Measurements from ENCODE around the gene FOSL2. TPM values are rescaled to one million over a fixed set of nuclear protein-coding genes. Genes with fewer than 3 reads are reported as not detected.
A peak's percentile ranks its signal among the peaks of the same experiment; 100 is the strongest.

FOSL2 gene
- total and polyA plus RNA-seq, 7 donors: 20.1 to 278 (median 74.7) TPM

- no peak for TF ChIP-seq CTCF (IDR thresholded peaks at IDR 0.05)
- 89 to 96% (median 90%) methylated on average over 4 of the region's 4 CpGs for WGBS, 3 donors
- Histone ChIP-seq H3K4me3 (no peak overlapping the region), H3K36me3 (ENCODE audit: insufficient read depth in 1 of 2, low read depth in 1 of 2) (no peaks in the 10 kb centered on the region), H3K27ac (no peak overlapping the region), H3K27me3 (ENCODE audit: insufficient read depth in 3 of 3, low read length in 2 of 3) (no peaks in the 10 kb centered on the region), H3K4me1 (no peaks in the 10 kb centered on the region), H3K9me3 (no peaks in the 10 kb centered on the region)
- ATAC-seq (peak in 1 of 4 donors; percentile 4), DNase-seq (no peak)
- intact Hi-C loops (cut with DNase I): no loop called here
Observed at GRCh38 chr2:28431741-28432140, 39.1 kb downstream of the FOSL2 start.

GRCh38 chr2:28432362-28432761, 39.7 kb downstream of the FOSL2 start:
- intact Hi-C loops (cut with DNase I): no loop called here
- TF ChIP-seq CTCF (IDR thresholded peaks at IDR 0.05): no peak
- Histone ChIP-seq H3K4me3 (no peak overlapping the region), H3K4me1 (no peaks in the 10 kb centered on the region), H3K9me3 (no peaks in the 10 kb centered on the region), H3K36me3 (ENCODE audit: insufficient read depth in 1 of 2, low read depth in 1 of 2) (no peaks in the 10 kb centered on the region), H3K27me3 (ENCODE audit: insufficient read depth in 3 of 3, low read length in 2 of 3) (no peaks in the 10 kb centered on the region), H3K27ac (no peak overlapping the region)
- 88 to 94% (median 92%) methylated on average over 8 of the region's 8 CpGs for WGBS, 3 donors
- DNase-seq (no peak), ATAC-seq (no peak)

- no peak overlapping the region for H3K27ac ChIP-seq
- intact Hi-C loops (cut with DNase I): no loop called here
- no peaks in the 10 kb centered on the region for H3K36me3 ChIP-seq (ENCODE audit: insufficient read depth in 1 of 2, low read depth in 1 of 2)
- no peak for DNase-seq
- no peaks in the 10 kb centered on the region for H3K4me1 ChIP-seq
- H3K27me3 ChIP-seq (ENCODE audit: insufficient read depth in 3 of 3, low read length in 2 of 3): no peaks in the 10 kb centered on the region
- TF ChIP-seq CTCF (IDR thresholded peaks at IDR 0.05): no peak
- H3K4me3 ChIP-seq: no peak overlapping the region
- H3K9me3 ChIP-seq: no peaks in the 10 kb centered on the region
- no peak for ATAC-seq
- 87 to 97% (median 96%) methylated on average over 2 of the region's 2 CpGs for WGBS, 3 donors
Observed at GRCh38 chr2:28433215-28433614, 40.6 kb downstream of the FOSL2 start.

GRCh38 chr2:28433935-28434599, 41.4 kb downstream of the FOSL2 start:
- no peak for TF ChIP-seq CTCF (IDR thresholded peaks at IDR 0.05)
- ATAC-seq: no peak
- no peak overlapping the region for H3K4me3 ChIP-seq
- no peaks in the 10 kb centered on the region for H3K9me3 ChIP-seq
- H3K4me1 ChIP-seq: no peaks in the 10 kb centered on the region
- no peak overlapping the region for H3K27ac ChIP-seq
- H3K27me3 ChIP-seq (ENCODE audit: insufficient read depth in 3 of 3, low read length in 2 of 3): no peaks in the 10 kb centered on the region
- no peaks in the 10 kb centered on the region for H3K36me3 ChIP-seq (ENCODE audit: insufficient read depth in 1 of 2, low read depth in 1 of 2)
- DNase-seq: no peak
- WGBS, 3 donors: 81 to 88% (median 87%) methylated on average over 8 of the region's 8 CpGs
- intact Hi-C loops (cut with DNase I): no loop called here

GRCh38 chr2:28434600-28434989, 41.9 kb downstream of the FOSL2 start:
- no peaks in the 10 kb centered on the region for H3K27me3 ChIP-seq (ENCODE audit: insufficient read depth in 3 of 3, low read length in 2 of 3)
- no peak overlapping the region for H3K27ac ChIP-seq
- intact Hi-C loops (cut with DNase I): no loop called here
- TF ChIP-seq CTCF (IDR thresholded peaks at IDR 0.05): no peak
- no peaks in the 10 kb centered on the region for H3K4me1 ChIP-seq
- H3K9me3 ChIP-seq: no peaks in the 10 kb centered on the region
- WGBS, 3 donors: 37 to 51% (median 43%) methylated on average over 5 of the region's 5 CpGs
- H3K4me3 ChIP-seq: no peak overlapping the region
- DNase-seq: no peak
- no peaks in the 10 kb centered on the region for H3K36me3 ChIP-seq (ENCODE audit: insufficient read depth in 1 of 2, low read depth in 1 of 2)
- ATAC-seq: no peak
